DOHH2 (cell line): Measurements from ENCODE around the gene GRK6.

Experiments
- EZH2phosphoT487 ChIP-seq: fragments of 200-600 bp; sonication (generic); IDR thresholded peaks from 2 replicates; pipeline ENCODE4 v1.6.1; 2017; ENCODE audit warnings: borderline replicate concordance, mild to moderate bottlenecking, antibody characterized with exemption, low read length, moderate library complexity, mixed read lengths
- TF ChIP-seq, protein P1 (sequence below): fragments of 200-600 bp; sonication (generic); IDR thresholded peaks from one replicate; pipeline ENCODE4 v1.5.1; 2014; ENCODE audit warnings: antibody characterized with exemption, mild to moderate bottlenecking, low read depth, low read length; ENCODE audit not compliant: poor library complexity, severe bottlenecking

DNA sequence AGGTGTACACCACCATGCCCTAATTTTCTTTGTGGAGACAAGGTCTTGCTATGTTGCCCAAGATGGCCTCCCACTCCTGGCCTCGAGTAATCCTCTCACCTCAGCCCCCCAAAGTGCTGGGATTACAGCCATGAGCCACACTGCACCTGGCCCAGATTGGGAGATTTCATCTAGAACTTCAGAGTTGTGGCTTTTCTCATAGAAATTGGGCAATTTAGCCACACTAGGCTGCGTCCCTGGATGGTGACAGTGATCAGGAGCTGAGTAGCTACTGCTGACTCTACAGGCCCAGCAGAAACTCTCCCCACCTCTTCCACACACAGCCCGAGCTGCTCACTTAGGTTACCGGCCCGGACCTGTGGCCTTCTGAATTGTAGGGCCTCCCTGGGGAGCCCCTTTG lies 33.7 kb upstream of the GRK6 start:
- TF ChIP-seq, protein P1, sequence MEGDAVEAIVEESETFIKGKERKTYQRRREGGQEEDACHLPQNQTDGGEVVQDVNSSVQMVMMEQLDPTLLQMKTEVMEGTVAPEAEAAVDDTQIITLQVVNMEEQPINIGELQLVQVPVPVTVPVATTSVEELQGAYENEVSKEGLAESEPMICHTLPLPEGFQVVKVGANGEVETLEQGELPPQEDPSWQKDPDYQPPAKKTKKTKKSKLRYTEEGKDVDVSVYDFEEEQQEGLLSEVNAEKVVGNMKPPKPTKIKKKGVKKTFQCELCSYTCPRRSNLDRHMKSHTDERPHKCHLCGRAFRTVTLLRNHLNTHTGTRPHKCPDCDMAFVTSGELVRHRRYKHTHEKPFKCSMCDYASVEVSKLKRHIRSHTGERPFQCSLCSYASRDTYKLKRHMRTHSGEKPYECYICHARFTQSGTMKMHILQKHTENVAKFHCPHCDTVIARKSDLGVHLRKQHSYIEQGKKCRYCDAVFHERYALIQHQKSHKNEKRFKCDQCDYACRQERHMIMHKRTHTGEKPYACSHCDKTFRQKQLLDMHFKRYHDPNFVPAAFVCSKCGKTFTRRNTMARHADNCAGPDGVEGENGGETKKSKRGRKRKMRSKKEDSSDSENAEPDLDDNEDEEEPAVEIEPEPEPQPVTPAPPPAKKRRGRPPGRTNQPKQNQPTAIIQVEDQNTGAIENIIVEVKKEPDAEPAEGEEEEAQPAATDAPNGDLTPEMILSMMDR, result no peak
- no peak for TF ChIP-seq EZH2phosphoT487
